HL-60 (cell line): ENCODE results near the gene NHLH2.

Experiments
- DNase-seq, 2 experiments: peaks; one replicate each; pipeline ENCODE4 v3.0.0-alpha.2; 2010 to 2020; ENCODE audit warnings: low read depth in 1 of 2, low spot score in 1 of 2
- H3K27ac ChIP-seq: fragments of 250-450 bp; sonication (Bioruptor Pico); replicated peaks from 2 replicates; pipeline ENCODE4 v1.5.1; 2020; ENCODE audit warnings: mild to moderate bottlenecking, moderate library complexity
- H3K27me3 ChIP-seq: fragments of 250-450 bp; sonication (Bioruptor Pico); 2 replicates; pipeline ENCODE4 v1.5.1; 2021; ENCODE audit warnings: mild to moderate bottlenecking, moderate library complexity; ENCODE audit not compliant: insufficient read depth, poor library complexity, severe bottlenecking
- H3K4me3 ChIP-seq: replicated peaks from 2 replicates; pipeline ENCODE4 v1.5.1; 2011; ENCODE audit warnings: mild to moderate bottlenecking, control low read depth, low read length; ENCODE audit not compliant: insufficient read depth
- GABPA ChIP-seq: IDR thresholded peaks from 2 replicates; pipeline ENCODE4 v1.6.1; 2012; ENCODE audit warnings: low read depth
- POLR2AphosphoS5 ChIP-seq: IDR thresholded peaks from 2 replicates; pipeline ENCODE4 v1.6.1; 2012; ENCODE audit warnings: low read depth
- REST ChIP-seq: IDR thresholded peaks from 2 replicates; pipeline ENCODE4 v1.6.1; 2012; ENCODE audit warnings: low read depth; ENCODE audit not compliant: insufficient replicate concordance
- SPI1 ChIP-seq: IDR thresholded peaks from 2 replicates; pipeline ENCODE4 v1.6.1; 2012; ENCODE audit warnings: low read depth, mild to moderate bottlenecking, borderline replicate concordance
- long read RNA-seq: library from polyadenylated mRNA; unstranded; transcript quantifications from one replicate; pipeline ENCODE4 v2.0.0, GENCODE V29; 2020
- TF ChIP-seq, protein P1 (sequence below): IDR thresholded peaks from one replicate; pipeline ENCODE4 v1.5.1; 2011; ENCODE audit warnings: low read length, control low read depth, inconsistent platforms; ENCODE audit not compliant: insufficient read depth

Gene NHLH2
- long read RNA-seq = 0 reads

DNA sequence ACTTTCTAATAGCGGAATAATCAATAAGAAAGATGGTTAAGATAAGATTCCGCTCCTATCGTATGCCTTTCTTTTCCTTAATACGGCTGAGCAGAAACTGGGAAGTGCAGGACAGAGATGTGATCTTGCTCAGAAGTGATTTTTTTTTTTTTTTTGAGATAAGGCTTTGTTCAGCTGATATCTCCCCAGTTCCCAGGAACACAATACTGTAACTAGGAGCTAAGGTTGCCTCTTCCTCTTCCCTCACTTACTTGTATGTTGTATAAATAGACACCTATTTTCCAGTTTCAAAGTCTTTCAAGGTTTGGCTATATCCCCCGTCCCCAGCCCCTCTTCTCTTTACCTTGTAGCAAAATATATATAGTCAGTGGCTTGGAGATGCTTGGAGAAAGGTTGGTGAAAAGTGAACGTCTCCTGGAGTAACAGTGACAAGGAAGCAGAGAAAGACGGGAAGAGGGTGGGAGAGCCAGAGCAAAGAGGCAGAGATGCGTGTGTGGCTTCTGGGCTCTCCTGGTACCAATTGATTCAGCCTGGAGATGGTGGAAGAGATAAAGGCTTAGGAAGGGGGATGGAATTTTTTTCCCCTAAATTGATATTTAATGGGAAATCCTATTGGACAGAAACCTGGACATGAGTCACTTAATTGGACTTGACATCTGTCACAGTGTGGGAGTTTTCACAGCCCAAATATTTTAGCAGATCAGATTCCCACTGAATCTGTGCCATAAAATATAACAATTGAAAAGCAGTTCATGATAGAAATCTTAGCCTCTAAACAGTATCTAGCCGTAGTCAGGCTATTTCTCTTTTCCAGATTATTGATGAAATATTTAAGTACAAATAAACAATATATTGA lies at the start of gene NHLH2:
NHLH2 (minus strand) TSS at position 522 of the 856 bp plus-strand sequence. CDS start 2,754 bp downstream, outside the sequence.
- no peak within 1 kb of the TSS for H3K4me3 ChIP-seq
- TF ChIP-seq GABPA (no peak), POLR2AphosphoS5 (no peak), REST (no peak), SPI1 (no peak)
- TF ChIP-seq, protein P1, sequence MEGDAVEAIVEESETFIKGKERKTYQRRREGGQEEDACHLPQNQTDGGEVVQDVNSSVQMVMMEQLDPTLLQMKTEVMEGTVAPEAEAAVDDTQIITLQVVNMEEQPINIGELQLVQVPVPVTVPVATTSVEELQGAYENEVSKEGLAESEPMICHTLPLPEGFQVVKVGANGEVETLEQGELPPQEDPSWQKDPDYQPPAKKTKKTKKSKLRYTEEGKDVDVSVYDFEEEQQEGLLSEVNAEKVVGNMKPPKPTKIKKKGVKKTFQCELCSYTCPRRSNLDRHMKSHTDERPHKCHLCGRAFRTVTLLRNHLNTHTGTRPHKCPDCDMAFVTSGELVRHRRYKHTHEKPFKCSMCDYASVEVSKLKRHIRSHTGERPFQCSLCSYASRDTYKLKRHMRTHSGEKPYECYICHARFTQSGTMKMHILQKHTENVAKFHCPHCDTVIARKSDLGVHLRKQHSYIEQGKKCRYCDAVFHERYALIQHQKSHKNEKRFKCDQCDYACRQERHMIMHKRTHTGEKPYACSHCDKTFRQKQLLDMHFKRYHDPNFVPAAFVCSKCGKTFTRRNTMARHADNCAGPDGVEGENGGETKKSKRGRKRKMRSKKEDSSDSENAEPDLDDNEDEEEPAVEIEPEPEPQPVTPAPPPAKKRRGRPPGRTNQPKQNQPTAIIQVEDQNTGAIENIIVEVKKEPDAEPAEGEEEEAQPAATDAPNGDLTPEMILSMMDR = no peak
- H3K27me3 ChIP-seq = peaks cover 53% of the 10 kb centered on the region
- DNase-seq = no peak
- H3K27ac ChIP-seq = no peak within 1 kb of the TSS

DNA sequence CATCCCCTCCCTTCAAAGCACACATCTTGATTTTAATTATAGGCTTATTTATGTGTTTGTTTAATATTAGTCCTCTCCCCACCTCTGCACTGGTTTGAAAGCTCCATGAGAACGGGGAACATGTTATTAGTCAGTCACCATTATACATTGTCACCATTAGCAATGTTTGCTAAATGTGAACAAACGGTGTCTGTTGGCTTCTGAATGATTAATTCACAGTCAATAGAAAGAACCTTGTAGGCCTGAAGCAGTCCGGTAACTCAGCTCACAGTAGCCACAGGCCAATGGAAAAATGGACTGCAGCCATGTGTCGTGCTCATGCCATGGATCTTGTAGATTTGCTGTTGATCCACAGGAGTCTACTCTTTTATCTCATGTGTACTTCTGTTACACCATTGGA lies 49.7 kb upstream of the NHLH2 start:
- no peak overlapping the region for H3K27ac ChIP-seq
- TF ChIP-seq SPI1 = no peak
- TF ChIP-seq REST = no peak
- no peak for DNase-seq
- H3K27me3 ChIP-seq = no peaks in the 10 kb centered on the region
- no peak overlapping the region for H3K4me3 ChIP-seq

- no peak overlapping the region for H3K4me3 ChIP-seq
- no peak for DNase-seq
- H3K27me3 ChIP-seq = no peaks in the 10 kb centered on the region
- TF ChIP-seq, protein P1 = no peak
- TF ChIP-seq POLR2AphosphoS5 (no peak), SPI1 (no peak), GABPA (no peak), REST (no peak)
- no peak overlapping the region for H3K27ac ChIP-seq
Measured at GRCh38 chr1:115888976-115889375, 48.0 kb upstream of the NHLH2 start.
